ENCODE data around the gene TRDMT1.

GRCh38 chr10:17185873-17186272 is 15.6 kb downstream of the TRDMT1 start:
- TF ChIP-seq EZH2 (IDR thresholded peaks at IDR 0.05; ENCODE audit: borderline replicate concordance, insufficient read depth, low read length, poor library complexity, severe bottlenecking), result no peak
- TF ChIP-seq, protein P1, sequence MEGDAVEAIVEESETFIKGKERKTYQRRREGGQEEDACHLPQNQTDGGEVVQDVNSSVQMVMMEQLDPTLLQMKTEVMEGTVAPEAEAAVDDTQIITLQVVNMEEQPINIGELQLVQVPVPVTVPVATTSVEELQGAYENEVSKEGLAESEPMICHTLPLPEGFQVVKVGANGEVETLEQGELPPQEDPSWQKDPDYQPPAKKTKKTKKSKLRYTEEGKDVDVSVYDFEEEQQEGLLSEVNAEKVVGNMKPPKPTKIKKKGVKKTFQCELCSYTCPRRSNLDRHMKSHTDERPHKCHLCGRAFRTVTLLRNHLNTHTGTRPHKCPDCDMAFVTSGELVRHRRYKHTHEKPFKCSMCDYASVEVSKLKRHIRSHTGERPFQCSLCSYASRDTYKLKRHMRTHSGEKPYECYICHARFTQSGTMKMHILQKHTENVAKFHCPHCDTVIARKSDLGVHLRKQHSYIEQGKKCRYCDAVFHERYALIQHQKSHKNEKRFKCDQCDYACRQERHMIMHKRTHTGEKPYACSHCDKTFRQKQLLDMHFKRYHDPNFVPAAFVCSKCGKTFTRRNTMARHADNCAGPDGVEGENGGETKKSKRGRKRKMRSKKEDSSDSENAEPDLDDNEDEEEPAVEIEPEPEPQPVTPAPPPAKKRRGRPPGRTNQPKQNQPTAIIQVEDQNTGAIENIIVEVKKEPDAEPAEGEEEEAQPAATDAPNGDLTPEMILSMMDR (IDR thresholded peaks at IDR 0.05; ENCODE audit: poor library complexity, severe bottlenecking), result no peak
- TF ChIP-seq, protein P2, sequence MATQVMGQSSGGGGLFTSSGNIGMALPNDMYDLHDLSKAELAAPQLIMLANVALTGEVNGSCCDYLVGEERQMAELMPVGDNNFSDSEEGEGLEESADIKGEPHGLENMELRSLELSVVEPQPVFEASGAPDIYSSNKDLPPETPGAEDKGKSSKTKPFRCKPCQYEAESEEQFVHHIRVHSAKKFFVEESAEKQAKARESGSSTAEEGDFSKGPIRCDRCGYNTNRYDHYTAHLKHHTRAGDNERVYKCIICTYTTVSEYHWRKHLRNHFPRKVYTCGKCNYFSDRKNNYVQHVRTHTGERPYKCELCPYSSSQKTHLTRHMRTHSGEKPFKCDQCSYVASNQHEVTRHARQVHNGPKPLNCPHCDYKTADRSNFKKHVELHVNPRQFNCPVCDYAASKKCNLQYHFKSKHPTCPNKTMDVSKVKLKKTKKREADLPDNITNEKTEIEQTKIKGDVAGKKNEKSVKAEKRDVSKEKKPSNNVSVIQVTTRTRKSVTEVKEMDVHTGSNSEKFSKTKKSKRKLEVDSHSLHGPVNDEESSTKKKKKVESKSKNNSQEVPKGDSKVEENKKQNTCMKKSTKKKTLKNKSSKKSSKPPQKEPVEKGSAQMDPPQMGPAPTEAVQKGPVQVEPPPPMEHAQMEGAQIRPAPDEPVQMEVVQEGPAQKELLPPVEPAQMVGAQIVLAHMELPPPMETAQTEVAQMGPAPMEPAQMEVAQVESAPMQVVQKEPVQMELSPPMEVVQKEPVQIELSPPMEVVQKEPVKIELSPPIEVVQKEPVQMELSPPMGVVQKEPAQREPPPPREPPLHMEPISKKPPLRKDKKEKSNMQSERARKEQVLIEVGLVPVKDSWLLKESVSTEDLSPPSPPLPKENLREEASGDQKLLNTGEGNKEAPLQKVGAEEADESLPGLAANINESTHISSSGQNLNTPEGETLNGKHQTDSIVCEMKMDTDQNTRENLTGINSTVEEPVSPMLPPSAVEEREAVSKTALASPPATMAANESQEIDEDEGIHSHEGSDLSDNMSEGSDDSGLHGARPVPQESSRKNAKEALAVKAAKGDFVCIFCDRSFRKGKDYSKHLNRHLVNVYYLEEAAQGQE (IDR thresholded peaks at IDR 0.05; ENCODE audit: borderline replicate concordance), result no peak
- no peak for TF ChIP-seq EP300 (conservative IDR thresholded peaks at IDR 0.05; ENCODE audit: poor library complexity, severe bottlenecking)
- no peak for TF ChIP-seq POLR2AphosphoS5 (IDR thresholded peaks at IDR 0.05)
- no peak for TF ChIP-seq TAF1 (IDR thresholded peaks at IDR 0.05; ENCODE audit: low read depth)
- TF ChIP-seq MXI1 (conservative IDR thresholded peaks at IDR 0.05; ENCODE audit: poor library complexity, severe bottlenecking), result no peak
